Measurements from ENCODE around the gene ZBTB20. TPM values are rescaled to one million over a fixed set of nuclear protein-coding genes. Genes with fewer than 3 reads are reported as not detected.

Gene ZBTB20
- total RNA-seq, 6 donors from 2014 or later, result 40.0 to 150 (median 65.8) TPM

- Histone ChIP-seq H3K4me3 (no peak overlapping the region), H3K4me1 (peaks cover 0 to 7% (median 1%) of the 10 kb centered on the region in 4 donors), H3K9me3 (no peaks in the 10 kb centered on the region), H3K27ac (no peak overlapping the region), H3K27me3 (no peaks in the 10 kb centered on the region), H3K36me3 (no peaks in the 10 kb centered on the region)
- TF ChIP-seq POLR2AphosphoS5 (IDR thresholded peaks at IDR 0.05) (no peak), CTCF (IDR thresholded peaks at IDR 0.05) (no peak), POLR2A (IDR thresholded peaks at IDR 0.05) (no peak), EP300 (IDR thresholded peaks at IDR 0.05) (no peak)
- ATAC-seq (ENCODE audit: low FRiP score in 2 of 2) (no peak), DNase-seq (no peak)
- 17 to 26% methylated on average over 2 of the region's 2 CpGs for WGBS, 2 donors
These were observed 540.8 kb downstream of the ZBTB20 start for GRCh38 chr3:114606336-114606735.

GRCh38 chr3:114600571-114600970, 546.5 kb downstream of the ZBTB20 start:
- no peak for ATAC-seq (ENCODE audit: low FRiP score in 2 of 2)
- no peak overlapping the region for H3K4me3 ChIP-seq
- TF ChIP-seq POLR2A (IDR thresholded peaks at IDR 0.05) (no peak), POLR2AphosphoS5 (IDR thresholded peaks at IDR 0.05) (no peak), EP300 (IDR thresholded peaks at IDR 0.05) (no peak), CTCF (IDR thresholded peaks at IDR 0.05) (no peak)
- H3K4me1 ChIP-seq, result no peaks in the 10 kb centered on the region
- H3K36me3 ChIP-seq, result no peaks in the 10 kb centered on the region
- no peaks in the 10 kb centered on the region for H3K27me3 ChIP-seq
- H3K9me3 ChIP-seq, result no peaks in the 10 kb centered on the region
- no peak for DNase-seq
- WGBS, 2 donors, result 89% methylated on average over 1 of the region's 1 CpG
- no peak overlapping the region for H3K27ac ChIP-seq

- TF ChIP-seq POLR2AphosphoS5 (IDR thresholded peaks at IDR 0.05) (no peak), CTCF (IDR thresholded peaks at IDR 0.05) (no peak), POLR2A (IDR thresholded peaks at IDR 0.05) (no peak), EP300 (IDR thresholded peaks at IDR 0.05) (no peak)
- H3K27me3 ChIP-seq, result no peaks in the 10 kb centered on the region
- ATAC-seq (ENCODE audit: low FRiP score in 2 of 2) (no peak), DNase-seq (no peak)
- H3K4me1 ChIP-seq, result no peaks in the 10 kb centered on the region
- H3K27ac ChIP-seq, result no peak overlapping the region
- no peaks in the 10 kb centered on the region for H3K36me3 ChIP-seq
- H3K9me3 ChIP-seq, result no peaks in the 10 kb centered on the region
- no peak overlapping the region for H3K4me3 ChIP-seq
These were observed 549.2 kb downstream of the ZBTB20 start for GRCh38 chr3:114597871-114598270.

- no peak overlapping the region for H3K27ac ChIP-seq
- H3K36me3 ChIP-seq, result no peaks in the 10 kb centered on the region
- 73 to 80% methylated on average over 4 of the region's 4 CpGs for WGBS, 2 donors
- H3K4me3 ChIP-seq, result no peak overlapping the region
- no peaks in the 10 kb centered on the region for H3K4me1 ChIP-seq
- ATAC-seq (ENCODE audit: low FRiP score in 2 of 2), result no peak
- no peaks in the 10 kb centered on the region for H3K9me3 ChIP-seq
- TF ChIP-seq EP300 (IDR thresholded peaks at IDR 0.05), result no peak
- TF ChIP-seq POLR2AphosphoS5 (IDR thresholded peaks at IDR 0.05), result no peak
- no peak for TF ChIP-seq CTCF (IDR thresholded peaks at IDR 0.05)
- TF ChIP-seq POLR2A (IDR thresholded peaks at IDR 0.05), result no peak
- H3K27me3 ChIP-seq, result no peaks in the 10 kb centered on the region
- no peak for DNase-seq
These were observed 550.1 kb downstream of the ZBTB20 start for GRCh38 chr3:114597012-114597411.

- no peaks in the 10 kb centered on the region for H3K27me3 ChIP-seq
- ATAC-seq (ENCODE audit: low FRiP score in 2 of 2), result no peak
- no peaks in the 10 kb centered on the region for H3K36me3 ChIP-seq
- no peak overlapping the region for H3K27ac ChIP-seq
- no peak overlapping the region for H3K4me3 ChIP-seq
- H3K4me1 ChIP-seq, result no peaks in the 10 kb centered on the region
- 92 to 97% methylated on average over 2 of the region's 2 CpGs for WGBS, 2 donors
- H3K9me3 ChIP-seq, result no peaks in the 10 kb centered on the region
- TF ChIP-seq POLR2A (IDR thresholded peaks at IDR 0.05), result no peak
- TF ChIP-seq POLR2AphosphoS5 (IDR thresholded peaks at IDR 0.05), result no peak
- TF ChIP-seq CTCF (IDR thresholded peaks at IDR 0.05), result no peak
- TF ChIP-seq EP300 (IDR thresholded peaks at IDR 0.05), result no peak
- no peak for DNase-seq
These were observed 550.9 kb downstream of the ZBTB20 start for GRCh38 chr3:114596147-114596546.
